ENCODE measurements around the gene C19orf85. TPM values are rescaled to one million over a fixed set of nuclear protein-coding genes. Genes with fewer than 3 reads are reported as not detected.

C19orf85 gene
- total and polyA plus RNA-seq, 10 of the 15 experiments (the other 5 are each of a cell fraction or from before 2014, with no cell fraction given) = not detected

DNA sequence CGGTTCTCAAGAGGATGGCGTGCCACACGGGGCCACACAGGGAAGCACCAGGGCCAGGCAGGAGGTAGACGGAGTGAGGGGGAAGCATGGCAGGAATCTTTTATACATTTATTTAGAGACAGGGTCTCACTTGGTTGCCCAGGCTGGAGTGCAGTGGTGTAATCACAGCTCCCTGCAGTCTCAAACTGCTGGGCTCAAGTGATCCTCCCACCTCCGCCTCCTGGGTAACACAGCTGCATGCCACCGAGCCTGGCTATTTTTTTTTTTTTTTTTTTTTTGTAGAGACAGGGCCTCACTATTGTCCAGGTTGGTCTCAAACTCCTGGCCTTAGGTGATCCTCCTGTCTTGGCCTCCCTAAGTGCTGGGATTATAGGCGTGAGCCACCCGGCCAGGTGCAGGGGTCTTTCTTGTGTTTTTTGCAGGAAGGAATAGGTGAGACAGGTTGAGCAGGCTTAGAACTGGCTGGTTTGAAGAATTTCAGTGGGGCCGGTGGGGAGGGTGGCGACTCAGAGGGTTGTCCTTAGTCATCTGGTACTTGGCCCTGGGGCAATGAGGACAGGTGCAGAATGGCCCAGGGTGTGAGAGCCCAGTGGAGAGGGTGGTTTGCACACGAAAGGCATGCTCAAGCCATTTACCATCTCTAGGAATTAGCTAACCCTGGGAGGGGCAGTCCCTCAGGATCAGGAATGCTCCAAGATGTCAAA is 31.2 kb upstream of the C19orf85 start:
- Histone ChIP-seq H3K4me3 (no peak overlapping the region), H3K4me1 (ENCODE audit: control insufficient read depth, insufficient read depth, low read length) (no peaks in the 10 kb centered on the region), H3K9me3 (replicated peaks; ENCODE audit: control insufficient read depth, insufficient read depth, low read length) (no peaks in the 10 kb centered on the region), H3K36me3 (ENCODE audit: control insufficient read depth in 2 of 2, insufficient read depth in 2 of 2, low read length in 1 of 2) (no peaks in the 10 kb centered on the region), H3K79me2 (ENCODE audit: control insufficient read depth, insufficient read depth, low read length) (no peaks in the 10 kb centered on the region), H4K20me1 (ENCODE audit: control insufficient read depth, insufficient read depth) (no peaks in the 10 kb centered on the region), H3K9ac (ENCODE audit: control insufficient read depth, insufficient read depth, low read length) (no peak overlapping the region), H3K4me2 (ENCODE audit: control insufficient read depth, insufficient read depth) (no peak overlapping the region), H3K27me3 (replicated peaks in 1 of 2; ENCODE audit: control insufficient read depth in 2 of 2, insufficient read depth in 2 of 2, low read length in 1 of 2) (no peaks in the 10 kb centered on the region; a peak in 1 of 4 replicates), H2AFZ (ENCODE audit: control insufficient read depth, low read depth, low read length) (no peak overlapping the region), H3K27ac (ENCODE audit: control insufficient read depth, insufficient read depth) (no peak overlapping the region)
- RAD21 ChIA-PET (ENCODE audit: unreplicated experiment) = no interaction called here
- POLR2A ChIA-PET = no interaction called here
- in situ Hi-C loops (cut with MboI) (no loop called here), intact Hi-C loops (cut with micrococcal nuclease; ENCODE audit: unreplicated experiment) (no loop called here)
- FAIRE-seq (no peak), ATAC-seq (no peak), DNase-seq (ENCODE audit: low read depth, low spot score) (no peak)
- CTCF ChIA-PET = interaction anchor here (2.8 to 3.1 kb wide), 2 partner anchors 8 to 28 kb away, joined by 7 to 12 read pairs; no protein-coding TSS in a partner anchor
- no TSS peak for BruUV-seq (replicated peaks)
- TF ChIP-seq FOXK2 (IDR thresholded peaks at IDR 0.05) (no peak), NFXL1 (IDR thresholded peaks at IDR 0.05; ENCODE audit: borderline replicate concordance) (no peak), CREB1 (IDR thresholded peaks at IDR 0.05; ENCODE audit: low read depth) (no peak), JUND (IDR thresholded peaks at IDR 0.05; ENCODE audit: low read depth, low read length) (no peak), EGR1 (IDR thresholded peaks at IDR 0.05; ENCODE audit: borderline replicate concordance in 1 of 2, low read depth in 2 of 2, low read length in 2 of 2) (no peak), ZNF217 (IDR thresholded peaks at IDR 0.05) (no peak), YBX1 (IDR thresholded peaks at IDR 0.05) (no peak), ZZZ3 (IDR thresholded peaks at IDR 0.05; ENCODE audit: control insufficient read depth, insufficient read length, low read depth) (no peak)
- TF ChIP-seq, protein P1, sequence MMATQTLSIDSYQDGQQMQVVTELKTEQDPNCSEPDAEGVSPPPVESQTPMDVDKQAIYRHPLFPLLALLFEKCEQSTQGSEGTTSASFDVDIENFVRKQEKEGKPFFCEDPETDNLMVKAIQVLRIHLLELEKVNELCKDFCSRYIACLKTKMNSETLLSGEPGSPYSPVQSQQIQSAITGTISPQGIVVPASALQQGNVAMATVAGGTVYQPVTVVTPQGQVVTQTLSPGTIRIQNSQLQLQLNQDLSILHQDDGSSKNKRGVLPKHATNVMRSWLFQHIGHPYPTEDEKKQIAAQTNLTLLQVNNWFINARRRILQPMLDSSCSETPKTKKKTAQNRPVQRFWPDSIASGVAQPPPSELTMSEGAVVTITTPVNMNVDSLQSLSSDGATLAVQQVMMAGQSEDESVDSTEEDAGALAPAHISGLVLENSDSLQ (IDR thresholded peaks at IDR 0.05) = no peak
- TF ChIP-seq, protein P2, sequence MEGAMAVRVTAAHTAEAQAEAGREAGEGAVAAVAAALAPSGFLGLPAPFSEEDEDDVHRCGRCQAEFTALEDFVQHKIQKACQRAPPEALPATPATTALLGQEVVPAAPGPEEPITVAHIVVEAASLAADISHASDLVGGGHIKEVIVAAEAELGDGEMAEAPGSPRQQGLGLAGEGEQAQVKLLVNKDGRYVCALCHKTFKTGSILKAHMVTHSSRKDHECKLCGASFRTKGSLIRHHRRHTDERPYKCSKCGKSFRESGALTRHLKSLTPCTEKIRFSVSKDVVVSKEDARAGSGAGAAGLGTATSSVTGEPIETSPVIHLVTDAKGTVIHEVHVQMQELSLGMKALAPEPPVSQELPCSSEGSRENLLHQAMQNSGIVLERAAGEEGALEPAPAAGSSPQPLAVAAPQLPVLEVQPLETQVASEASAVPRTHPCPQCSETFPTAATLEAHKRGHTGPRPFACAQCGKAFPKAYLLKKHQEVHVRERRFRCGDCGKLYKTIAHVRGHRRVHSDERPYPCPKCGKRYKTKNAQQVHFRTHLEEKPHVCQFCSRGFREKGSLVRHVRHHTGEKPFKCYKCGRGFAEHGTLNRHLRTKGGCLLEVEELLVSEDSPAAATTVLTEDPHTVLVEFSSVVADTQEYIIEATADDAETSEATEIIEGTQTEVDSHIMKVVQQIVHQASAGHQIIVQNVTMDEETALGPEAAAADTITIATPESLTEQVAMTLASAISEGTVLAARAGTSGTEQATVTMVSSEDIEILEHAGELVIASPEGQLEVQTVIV (IDR thresholded peaks at IDR 0.05; ENCODE audit: borderline replicate concordance, partially characterized antibody) = no peak
- TF ChIP-seq, protein P3, sequence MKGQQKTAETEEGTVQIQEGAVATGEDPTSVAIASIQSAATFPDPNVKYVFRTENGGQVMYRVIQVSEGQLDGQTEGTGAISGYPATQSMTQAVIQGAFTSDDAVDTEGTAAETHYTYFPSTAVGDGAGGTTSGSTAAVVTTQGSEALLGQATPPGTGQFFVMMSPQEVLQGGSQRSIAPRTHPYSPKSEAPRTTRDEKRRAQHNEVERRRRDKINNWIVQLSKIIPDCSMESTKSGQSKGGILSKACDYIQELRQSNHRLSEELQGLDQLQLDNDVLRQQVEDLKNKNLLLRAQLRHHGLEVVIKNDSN (IDR thresholded peaks at IDR 0.05; ENCODE audit: borderline replicate concordance, extremely low read length, insufficient read depth, low read depth, low read length) = no peak
- SMC1A ChIA-PET (ENCODE audit: uncharacterized antibody, unreplicated experiment) = no interaction called here
- 38% methylated on average over 11 of the region's 11 CpGs for WGBS (ENCODE audit: insufficient coverage, insufficient replicate concordance, low lambda C conversion rate, missing lambda C conversion rate)

Data from GM12878 (cell line).